Measurements from ENCODE around the gene COG4. TPM values are rescaled to one million over a fixed set of nuclear protein-coding genes. Genes with fewer than 3 reads are reported as not detected.

The COG4 gene
- total RNA-seq, 4 donors from 2014 or later, result 71.3 to 99.0 (median 75.8) TPM

GRCh38 chr16:70478169-70478568 is 45.2 kb downstream of the COG4 start:
- peaks cover 0 to 71% (median 0%) of the 10 kb centered on the region in 3 donors for H3K36me3 ChIP-seq
- no peaks in the 10 kb centered on the region for H3K9me3 ChIP-seq
- H3K27ac ChIP-seq, result no peak overlapping the region
- no peaks in the 10 kb centered on the region for H3K4me1 ChIP-seq
- TF ChIP-seq CTCF (IDR thresholded peaks at IDR 0.05) (no peak), POLR2A (IDR thresholded peaks at IDR 0.05) (no peak)
- DNase-seq, result no peak
- no peak overlapping the region for H3K4me3 ChIP-seq
- H3K27me3 ChIP-seq, result no peaks in the 10 kb centered on the region

- Histone ChIP-seq H3K27ac (peak overlapping the region in 1 of 4 donors; percentile 13), H3K36me3 (peaks cover 0 to 66% (median 0%) of the 10 kb centered on the region in 3 donors), H3K4me1 (no peaks in the 10 kb centered on the region), H3K9me3 (no peaks in the 10 kb centered on the region), H3K4me3 (no peak overlapping the region), H3K27me3 (no peaks in the 10 kb centered on the region)
- TF ChIP-seq POLR2A (IDR thresholded peaks at IDR 0.05) (no peak), CTCF (IDR thresholded peaks at IDR 0.05) (no peak)
- DNase-seq, result no peak
Observed at GRCh38 chr16:70476272-70477020, 46.9 kb downstream of the COG4 start.

- no peak for DNase-seq
- Histone ChIP-seq H3K9me3 (no peaks in the 10 kb centered on the region), H3K27me3 (no peaks in the 10 kb centered on the region), H3K4me3 (no peak overlapping the region), H3K4me1 (no peaks in the 10 kb centered on the region), H3K27ac (no peak overlapping the region), H3K36me3 (peaks cover 0 to 65% (median 0%) of the 10 kb centered on the region in 3 donors)
- no peak for TF ChIP-seq CTCF (IDR thresholded peaks at IDR 0.05)
- no peak for TF ChIP-seq POLR2A (IDR thresholded peaks at IDR 0.05)
Observed at GRCh38 chr16:70475054-70475871, 48.1 kb downstream of the COG4 start.

GRCh38 chr16:70474320-70475053 is 48.9 kb downstream of the COG4 start:
- TF ChIP-seq CTCF (IDR thresholded peaks at IDR 0.05) (no peak), POLR2A (IDR thresholded peaks at IDR 0.05) (no peak)
- no peak overlapping the region for H3K27ac ChIP-seq
- H3K27me3 ChIP-seq, result no peaks in the 10 kb centered on the region
- no peak overlapping the region for H3K4me3 ChIP-seq
- H3K36me3 ChIP-seq, result peaks cover 0 to 60% (median 0%) of the 10 kb centered on the region in 3 donors
- H3K4me1 ChIP-seq, result no peaks in the 10 kb centered on the region
- H3K9me3 ChIP-seq, result no peaks in the 10 kb centered on the region
- DNase-seq, result no peak

- no peak overlapping the region for H3K4me3 ChIP-seq
- no peak for DNase-seq
- no peaks in the 10 kb centered on the region for H3K27me3 ChIP-seq
- no peak overlapping the region for H3K27ac ChIP-seq
- no peaks in the 10 kb centered on the region for H3K4me1 ChIP-seq
- no peaks in the 10 kb centered on the region for H3K9me3 ChIP-seq
- no peak for TF ChIP-seq CTCF (IDR thresholded peaks at IDR 0.05)
- TF ChIP-seq POLR2A (IDR thresholded peaks at IDR 0.05), result no peak
- peaks cover 0 to 52% (median 0%) of the 10 kb centered on the region in 3 donors for H3K36me3 ChIP-seq
Observed at GRCh38 chr16:70473446-70474319, 49.7 kb downstream of the COG4 start.

Data from Peyer's patch (tissue), 4 donors.